HCT116 (cell line): ENCODE measurements around the gene ART1. TPM values are rescaled to one million over a fixed set of nuclear protein-coding genes. Genes with fewer than 3 reads are reported as not detected.
A peak's percentile ranks its signal among the peaks of the same experiment; 100 is the strongest.

ENCODE experiments used
- ATAC-seq: fragments of 200-7000 bp; cut with Tn5 transposase; 2 replicates; pipeline ENCODE4 v1.9.1; 2020; ENCODE audit warnings: mild to moderate bottlenecking, moderate library complexity
- BruUV-seq: library from RNA; stranded (reverse); fragments of 400-500 nt; replicated peaks from 2 replicates; lab custom pipeline; 2021; lab: Mats Ljungman, UMichigan
- CTCF ChIA-PET: fragments of 300-600 bp; sonication (Branson Sonifier 250); formaldehyde crosslinking; loops from one replicate; lab custom pipeline; 2021; ENCODE audit warnings: antibody characterized with exemption; lab: Charles Lee
- POLR2A ChIA-PET: fragments of 300-600, 350-600 bp; sonication (Branson Sonifier 250); formaldehyde crosslinking; loops from one replicate; lab custom pipeline; 2021; ENCODE audit warnings: antibody characterized with exemption; lab: Charles Lee
- RAD21 ChIA-PET, 2 experiments: fragments of 300-600 bp; sonication (Branson Sonifier 250); formaldehyde crosslinking; loops; one replicate each; lab custom pipeline; 2023; ENCODE audit warnings: low total read pairs in 2 of 2; ENCODE audit not compliant: uncharacterized antibody in 2 of 2, unreplicated experiment in 2 of 2, low non-redundant PET in 1 of 2; lab: Charles Lee
- DNase-seq: peaks from one replicate; pipeline ENCODE4 v3.0.0-alpha.2; 2010; ENCODE audit warnings: low read depth, low spot score
- H2AFZ ChIP-seq: fragments of 200-600 bp; shearing (Covaris generic), sonication (generic); 2 replicates; pipeline ENCODE4 v1.6.1; 2017; ENCODE audit warnings: low read depth, mixed run types, mixed read lengths, antibody characterized with exemption, low read length; ENCODE audit not compliant: poor library complexity, severe bottlenecking
- H3K27ac ChIP-seq: 2 replicates; pipeline ENCODE4 v1.5.1; 2012; ENCODE audit warnings: low read depth, low read length
- H3K27me3 ChIP-seq: fragments of 200-600 bp; sonication (generic); 2 replicates; pipeline ENCODE4 v1.6.1; 2016; ENCODE audit warnings: mixed run types, low read length, mixed read lengths; ENCODE audit not compliant: insufficient read depth
- H3K36me3 ChIP-seq, 2 experiments: fragments of 200-500 bp in 1 of 2; fragments of 200-600 bp in 1 of 2; sonication (Bioruptor generic) in 1 of 2; sonication (generic) in 1 of 2; 2 replicates each; pipeline versions ENCODE4 v1.5.1 to v1.6.1; 2014 to 2016; ENCODE audit warnings: low read length in 2 of 2, inconsistent platforms in 1 of 2, mixed read lengths in 1 of 2, mixed run types in 1 of 2; ENCODE audit not compliant: insufficient read depth in 2 of 2, control insufficient read depth in 1 of 2
- H3K4me1 ChIP-seq, 2 experiments: fragments of 200-600 bp in 1 of 2; sonication (generic) in 1 of 2; 2 replicates each; pipeline versions ENCODE4 v1.5.1 to v1.6.1; 2012 to 2017; ENCODE audit warnings: low read length in 2 of 2, inconsistent platforms in 1 of 2, mild to moderate bottlenecking in 1 of 2, mixed read lengths in 1 of 2, mixed run types in 1 of 2, moderate library complexity in 1 of 2; ENCODE audit not compliant: insufficient read depth in 2 of 2, control insufficient read depth in 1 of 2
- H3K4me2 ChIP-seq: fragments of 200-600 bp; sonication (generic); 2 replicates; pipeline ENCODE4 v1.6.1; 2017; ENCODE audit warnings: mixed run types, low read length, mixed read lengths
- H3K4me3 ChIP-seq, 2 experiments: fragments of 200-600 bp in 1 of 2; sonication (generic) in 1 of 2; replicated peaks in 1 of 2; 2 replicates each; pipeline ENCODE4 v1.5.1; 2011 to 2016; ENCODE audit warnings: low read length in 2 of 2, control low read depth in 1 of 2, low read depth in 1 of 2, mild to moderate bottlenecking in 1 of 2, mixed read lengths in 1 of 2, mixed run types in 1 of 2
- H3K79me2 ChIP-seq: fragments of 200-600 bp; sonication (generic); 2 replicates; pipeline ENCODE4 v1.6.1; 2017; ENCODE audit warnings: mild to moderate bottlenecking, mixed run types, low read length, moderate library complexity, mixed read lengths; ENCODE audit not compliant: insufficient read depth
- H3K9ac ChIP-seq: fragments of 200-600 bp; sonication (generic); 2 replicates; pipeline ENCODE4 v1.6.1; 2016; ENCODE audit warnings: low read length, mixed read lengths
- H3K9me2 ChIP-seq: fragments of 200-600 bp; sonication (generic), shearing (Covaris generic); 2 replicates; pipeline ENCODE4 v1.6.1; 2017; ENCODE audit warnings: mixed run types, mild to moderate bottlenecking, moderate library complexity; ENCODE audit not compliant: insufficient read depth
- H3K9me3 ChIP-seq, 2 experiments: fragments of 200-500 bp in 1 of 2; fragments of 200-600 bp in 1 of 2; sonication (Bioruptor generic) in 1 of 2; sonication (generic) in 1 of 2; 2 replicates each; pipeline ENCODE4 v1.6.1; 2014 to 2017; ENCODE audit warnings: low read length in 2 of 2, mixed read lengths in 2 of 2, inconsistent platforms in 1 of 2, low read depth in 1 of 2, mild to moderate bottlenecking in 1 of 2, mixed run types in 1 of 2, moderate library complexity in 1 of 2; ENCODE audit not compliant: control insufficient read depth in 1 of 2, insufficient read depth in 1 of 2
- H4K20me1 ChIP-seq: fragments of 200-600 bp; sonication (generic), shearing (Covaris generic); 2 replicates; pipeline ENCODE4 v1.6.1; 2017; ENCODE audit warnings: mixed run types, mild to moderate bottlenecking, moderate library complexity; ENCODE audit not compliant: insufficient read depth
- ELF1 ChIP-seq: IDR thresholded peaks from 2 replicates; pipeline ENCODE4 v1.6.1; 2012; ENCODE audit warnings: low read depth, borderline replicate concordance
- EZH2phosphoT487 ChIP-seq: fragments of 200-600 bp; IDR thresholded peaks from 2 replicates; pipeline ENCODE4 v1.6.1; 2018; ENCODE audit warnings: antibody characterized with exemption, borderline replicate concordance
- MAX ChIP-seq: IDR thresholded peaks from 2 replicates; pipeline ENCODE4 v1.6.1; 2012
- POLR2A ChIP-seq: IDR thresholded peaks from 2 replicates; pipeline ENCODE4 v1.7.0; 2011; ENCODE audit warnings: borderline replicate concordance; ENCODE audit not compliant: insufficient read depth, insufficient read length; ENCODE audit errors: extremely low read depth
- SIN3A ChIP-seq: IDR thresholded peaks from 2 replicates; pipeline ENCODE4 v1.6.1; 2012; ENCODE audit warnings: low read depth
- SRF ChIP-seq: IDR thresholded peaks from 2 replicates; pipeline ENCODE4 v1.6.1; 2012; ENCODE audit warnings: low read depth
- YY1 ChIP-seq: IDR thresholded peaks from 2 replicates; pipeline ENCODE4 v1.6.1; 2011; ENCODE audit warnings: low read length, low read depth, moderate library complexity, mild to moderate bottlenecking; ENCODE audit not compliant: insufficient replicate concordance; ENCODE audit errors: extremely low read depth
- ZNF274 ChIP-seq: fragments of 200-500 bp; sonication (Bioruptor generic); IDR thresholded peaks from 2 replicates; pipeline ENCODE4 v1.6.1; 2014; ENCODE audit warnings: mild to moderate bottlenecking, low read depth, low read length, inconsistent platforms
- intact Hi-C: fragments of 100-400 bp; cut with micrococcal nuclease; formaldehyde crosslinking; loops from 2 replicates; pipeline ENCODE4 v1.10.0; 2022
- total RNA-seq: library from RNA; stranded (reverse); gene quantifications from one replicate; pipeline ENCODE4 v1.2.1, GENCODE V29; 2021; ENCODE audit not compliant: unreplicated experiment

Gene ART1
- total RNA-seq, 1 experiment from 2014 or later = not detected

GRCh38 chr11:3623767-3624458 lies 21.0 kb upstream of the ART1 start:
- POLR2A ChIA-PET = no interaction called here
- DNase-seq (no peak), ATAC-seq (no peak)
- no TSS peak for BruUV-seq
- Histone ChIP-seq H3K4me2 (no peak overlapping the region), H3K27me3 (no peaks in the 10 kb centered on the region), H4K20me1 (no peaks in the 10 kb centered on the region), H3K9me3 (no peaks in the 10 kb centered on the region), H3K4me1 (no peaks in the 10 kb centered on the region), H3K79me2 (no peaks in the 10 kb centered on the region), H3K4me3 (no peak overlapping the region), H3K36me3 (no peaks in the 10 kb centered on the region), H3K9ac (no peak overlapping the region), H3K9me2 (no peaks in the 10 kb centered on the region), H2AFZ (no peak overlapping the region), H3K27ac (no peak overlapping the region)
- intact Hi-C loops = no loop called here
- TF ChIP-seq MAX = no peak
- CTCF ChIA-PET = no interaction called here
- RAD21 ChIA-PET = no interaction called here

- Histone ChIP-seq H4K20me1 (no peaks in the 10 kb centered on the region), H3K4me2 (no peak overlapping the region), H3K79me2 (no peaks in the 10 kb centered on the region), H3K27me3 (no peaks in the 10 kb centered on the region), H3K4me1 (no peaks in the 10 kb centered on the region), H3K4me3 (no peak overlapping the region), H2AFZ (no peak overlapping the region), H3K9me2 (no peaks in the 10 kb centered on the region), H3K9ac (no peak overlapping the region), H3K9me3 (no peaks in the 10 kb centered on the region), H3K27ac (no peak overlapping the region), H3K36me3 (no peaks in the 10 kb centered on the region)
- BruUV-seq = no TSS peak
- POLR2A ChIA-PET = no interaction called here
- RAD21 ChIA-PET = no interaction called here
- ATAC-seq (peak; percentile 55), DNase-seq (no peak)
- TF ChIP-seq ZNF274 (no peak), POLR2A (no peak), YY1 (no peak), SIN3A (no peak), EZH2phosphoT487 (no peak), MAX (no peak), SRF (no peak), ELF1 (no peak)
- intact Hi-C loops = no loop called here
- CTCF ChIA-PET = no interaction called here
These were observed 18.5 kb upstream of the ART1 start for GRCh38 chr11:3626250-3626960.
